SK-N-DZ (cell line): ENCODE results near the gene TMEM203.

Experiments used
- small RNA-seq, 2 experiments: library from RNA; depleted of rRNA; stranded (forward); fragments of <200 nt; gene quantifications; one replicate each; pipeline ENCODE3, GENCODE V24; 2014

Gene TMEM203

Small RNA genes within 50 kb of the gene (small RNA-seq; reads per million reads assigned to genes)
- 0 reads per million in 2 experiments for gene MIR3621
